NCI-H2107 treated with DMSO at 0.1 percent for 48 hours (cell line): Measurements from ENCODE around the gene ZDHHC11B.

Experiments used
- DNase-seq: peaks from one replicate; lab custom pipeline; 2025; ENCODE audit not compliant: unreplicated experiment; lab: John Stamatoyannopoulos, UW

Gene ZDHHC11B

DNA sequence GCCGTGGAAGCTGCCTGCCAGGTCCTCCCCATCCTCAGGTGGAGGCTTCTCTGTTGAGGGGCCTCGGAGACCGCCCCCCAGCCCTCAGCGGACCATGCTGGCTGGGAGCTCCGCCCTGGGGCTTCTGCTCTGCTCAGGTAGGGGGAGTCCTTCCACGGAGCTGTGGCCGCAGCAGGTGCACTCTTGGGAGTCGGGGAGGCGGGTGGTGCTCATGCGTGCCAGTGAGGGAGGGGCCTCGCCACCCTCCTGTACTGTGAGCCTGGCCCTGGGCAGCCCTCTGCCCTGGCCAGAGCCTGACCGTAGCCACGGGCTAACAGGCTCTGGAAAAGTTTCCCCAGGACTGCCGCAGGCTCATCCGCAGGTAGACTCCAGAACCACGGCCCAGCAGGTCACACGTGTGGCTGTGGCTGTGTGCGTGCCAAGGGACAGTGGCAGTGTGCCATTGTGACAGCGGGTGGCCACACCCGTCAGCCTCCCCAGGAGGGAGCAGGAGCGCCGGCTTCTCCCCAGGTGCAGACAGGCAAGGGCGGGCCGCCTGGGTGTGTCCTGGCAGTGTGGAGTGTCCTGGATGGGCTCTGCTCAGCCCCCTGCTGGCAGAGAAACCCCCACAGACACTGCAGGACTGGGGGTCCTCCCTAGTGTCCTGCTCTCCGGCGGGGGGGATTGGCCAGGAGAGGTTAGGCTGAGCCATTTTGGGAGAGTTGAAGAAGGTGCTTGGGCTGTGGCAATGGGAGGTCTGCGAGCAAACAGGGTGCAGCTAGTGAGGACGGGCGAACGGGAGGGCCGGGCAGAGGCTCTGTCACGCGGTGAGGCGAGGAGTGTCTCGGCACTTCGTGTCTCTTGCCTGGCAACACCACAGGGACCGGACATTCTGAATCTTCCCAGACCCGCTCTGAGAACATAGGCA is 120.8 kb downstream of the ZDHHC11B start:
- DNase-seq = no peak

DNA sequence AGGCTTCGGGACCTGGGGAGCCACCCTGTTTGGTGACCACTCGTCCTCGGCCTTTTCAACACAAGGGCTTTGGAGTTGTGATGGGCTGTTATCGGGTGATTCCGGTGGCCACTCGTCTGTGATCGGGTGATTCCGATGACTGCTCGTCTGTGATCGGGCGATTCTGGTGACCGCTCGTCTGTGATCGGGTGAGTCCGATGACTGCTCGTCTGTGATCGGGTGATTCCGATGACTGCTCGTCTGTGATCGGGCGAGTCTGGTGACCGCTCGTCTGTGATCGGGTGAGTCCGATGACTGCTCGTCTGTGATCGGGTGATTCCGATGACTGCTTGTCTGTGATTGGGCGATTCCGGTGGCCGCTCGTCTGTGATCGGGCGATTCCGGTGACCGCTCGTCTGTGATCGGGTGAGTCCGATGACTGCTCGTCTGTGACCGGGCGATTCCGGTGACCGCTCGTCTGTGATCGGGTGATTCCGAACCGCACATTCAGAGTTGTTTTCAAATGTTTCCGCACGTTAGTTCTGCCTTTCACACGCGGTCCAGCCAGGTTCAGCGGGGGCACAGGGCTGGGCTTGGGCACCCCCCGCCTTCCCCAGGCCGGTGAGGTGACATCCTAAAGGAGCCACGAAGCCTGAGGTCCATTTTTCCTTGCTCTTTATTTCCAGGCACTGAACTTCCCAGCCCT is 121.6 kb downstream of the ZDHHC11B start:
- no peak for DNase-seq

DNA sequence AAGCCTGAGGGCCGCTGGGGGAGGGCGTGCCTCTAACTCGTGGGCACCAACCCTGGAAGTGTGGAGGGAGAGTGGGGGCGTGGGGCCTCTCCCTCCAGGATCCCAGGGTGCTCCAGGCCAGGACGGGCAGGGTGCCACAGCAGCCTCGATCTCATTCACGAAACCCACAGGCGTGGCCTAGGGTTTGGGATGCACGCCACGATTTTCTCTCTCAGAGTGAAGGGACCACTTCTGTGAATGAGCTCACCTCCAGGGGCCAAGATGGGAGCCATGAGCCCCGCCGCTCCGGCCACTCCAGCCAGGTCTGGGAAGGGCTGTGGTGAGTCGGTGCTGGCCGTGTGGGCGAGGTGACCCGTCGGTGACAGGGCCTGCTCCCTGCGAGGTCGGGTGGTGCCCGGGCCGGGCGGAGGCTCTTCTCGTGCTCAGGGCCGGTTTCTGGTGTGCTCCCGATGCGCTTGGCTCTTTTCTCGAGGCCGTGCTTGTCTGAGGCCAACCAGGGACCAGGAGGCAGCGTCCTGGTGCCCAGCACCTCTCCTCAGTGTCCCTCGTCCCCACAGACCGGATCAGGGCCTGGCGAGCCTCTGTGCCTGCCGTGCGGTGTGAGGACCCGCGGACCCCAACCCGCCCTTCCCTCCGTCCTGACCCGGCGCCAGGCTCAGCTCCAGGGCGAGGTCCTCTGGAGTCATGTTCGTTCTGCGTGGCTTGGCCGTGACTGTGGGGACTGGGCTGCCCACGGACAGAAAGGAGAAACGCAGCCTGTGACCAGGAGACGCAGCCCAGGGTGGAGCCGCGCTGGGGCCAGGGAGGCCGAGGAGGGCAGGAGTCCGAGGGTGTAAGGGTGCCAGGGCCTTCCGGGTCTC is 122.4 kb downstream of the ZDHHC11B start:
- DNase-seq = no peak

DNA sequence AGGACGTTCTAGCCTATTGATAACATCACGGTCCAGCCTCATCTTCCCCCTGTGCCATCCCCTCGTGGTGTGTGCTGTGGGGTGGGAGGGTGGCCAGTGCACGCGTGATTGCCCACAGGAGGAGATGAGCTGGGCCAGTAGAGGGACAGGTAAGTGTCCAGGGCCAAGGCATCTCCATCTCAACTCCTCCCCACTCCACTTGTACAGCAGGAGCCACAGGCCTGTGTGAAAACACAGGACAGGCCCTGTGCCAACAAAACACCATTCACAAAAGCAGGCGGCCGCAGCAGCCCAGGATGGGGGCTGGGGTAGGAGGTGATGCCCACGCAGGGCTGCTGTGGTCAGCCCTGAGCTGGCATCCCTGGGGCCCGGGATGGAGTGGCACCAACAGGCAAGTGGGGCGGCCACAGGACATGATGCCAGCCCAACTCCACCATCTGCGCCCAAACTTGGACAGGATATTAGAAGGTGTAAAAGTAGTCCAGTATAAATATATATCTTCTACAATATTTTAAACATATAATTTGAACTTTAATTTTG is 124.0 kb downstream of the ZDHHC11B start:
- DNase-seq = no peak
